ENCODE measurements around the gene ZNRF3.

Gene ZNRF3

DNA sequence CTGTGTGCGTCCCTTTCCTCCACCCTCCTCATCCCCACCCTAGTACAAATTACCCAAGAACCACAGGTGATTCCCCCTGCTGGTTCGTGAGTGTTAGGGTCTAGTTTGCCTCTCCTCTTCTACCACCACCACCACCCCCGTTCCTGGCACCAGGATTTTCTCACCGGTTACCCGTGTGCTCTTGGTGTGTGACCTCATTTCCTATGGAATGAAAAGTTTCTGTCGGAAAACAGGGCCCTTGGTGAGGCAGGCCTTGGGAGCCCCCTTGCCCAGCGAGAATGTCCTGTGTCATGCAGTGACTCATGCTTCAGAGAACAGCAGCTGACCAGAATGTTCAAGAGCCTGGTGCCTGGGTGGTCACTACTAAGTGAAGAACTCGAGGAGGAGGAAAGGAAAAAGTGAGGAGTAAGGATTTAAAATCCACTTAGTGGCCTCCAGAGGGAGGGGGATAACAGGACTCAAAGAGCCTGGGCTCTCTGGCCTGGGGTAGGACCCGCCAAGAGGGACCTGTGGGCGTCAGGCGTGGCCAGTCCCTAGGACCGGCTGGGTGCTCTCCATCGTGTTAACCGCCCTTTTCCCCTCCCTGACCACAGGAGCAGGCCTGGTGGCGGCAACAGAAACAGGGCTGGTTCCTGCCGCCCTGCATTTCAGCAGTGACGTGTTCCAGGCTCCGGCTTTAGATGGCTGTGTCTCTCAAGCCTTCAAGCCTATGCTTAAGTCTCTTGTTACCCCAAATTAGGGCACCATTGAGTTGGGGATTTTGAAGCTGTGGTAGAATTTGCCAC, 148.0 kb downstream of the ZNRF3 start (continued):
- TF ChIP-seq, protein P1, sequence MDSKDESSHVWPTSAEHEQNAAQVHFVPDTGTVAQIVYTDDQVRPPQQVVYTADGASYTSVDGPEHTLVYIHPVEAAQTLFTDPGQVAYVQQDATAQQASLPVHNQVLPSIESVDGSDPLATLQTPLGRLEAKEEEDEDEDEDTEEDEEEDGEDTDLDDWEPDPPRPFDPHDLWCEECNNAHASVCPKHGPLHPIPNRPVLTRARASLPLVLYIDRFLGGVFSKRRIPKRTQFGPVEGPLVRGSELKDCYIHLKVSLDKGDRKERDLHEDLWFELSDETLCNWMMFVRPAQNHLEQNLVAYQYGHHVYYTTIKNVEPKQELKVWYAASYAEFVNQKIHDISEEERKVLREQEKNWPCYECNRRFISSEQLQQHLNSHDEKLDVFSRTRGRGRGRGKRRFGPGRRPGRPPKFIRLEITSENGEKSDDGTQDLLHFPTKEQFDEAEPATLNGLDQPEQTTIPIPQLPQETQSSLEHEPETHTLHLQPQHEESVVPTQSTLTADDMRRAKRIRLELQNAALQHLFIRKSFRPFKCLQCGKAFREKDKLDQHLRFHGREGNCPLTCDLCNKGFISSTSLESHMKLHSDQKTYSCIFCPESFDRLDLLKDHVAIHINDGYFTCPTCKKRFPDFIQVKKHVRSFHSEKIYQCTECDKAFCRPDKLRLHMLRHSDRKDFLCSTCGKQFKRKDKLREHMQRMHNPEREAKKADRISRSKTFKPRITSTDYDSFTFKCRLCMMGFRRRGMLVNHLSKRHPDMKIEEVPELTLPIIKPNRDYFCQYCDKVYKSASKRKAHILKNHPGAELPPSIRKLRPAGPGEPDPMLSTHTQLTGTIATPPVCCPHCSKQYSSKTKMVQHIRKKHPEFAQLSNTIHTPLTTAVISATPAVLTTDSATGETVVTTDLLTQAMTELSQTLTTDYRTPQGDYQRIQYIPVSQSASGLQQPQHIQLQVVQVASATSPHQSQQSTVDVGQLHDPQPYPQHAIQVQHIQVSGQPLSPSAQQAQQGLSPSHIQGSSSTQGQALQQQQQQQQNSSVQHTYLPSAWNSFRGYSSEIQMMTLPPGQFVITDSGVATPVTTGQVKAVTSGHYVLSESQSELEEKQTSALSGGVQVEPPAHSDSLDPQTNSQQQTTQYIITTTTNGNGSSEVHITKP (tag by site-specific recombination; IDR thresholded peaks at IDR 0.05) = peak; percentile 75

DNA sequence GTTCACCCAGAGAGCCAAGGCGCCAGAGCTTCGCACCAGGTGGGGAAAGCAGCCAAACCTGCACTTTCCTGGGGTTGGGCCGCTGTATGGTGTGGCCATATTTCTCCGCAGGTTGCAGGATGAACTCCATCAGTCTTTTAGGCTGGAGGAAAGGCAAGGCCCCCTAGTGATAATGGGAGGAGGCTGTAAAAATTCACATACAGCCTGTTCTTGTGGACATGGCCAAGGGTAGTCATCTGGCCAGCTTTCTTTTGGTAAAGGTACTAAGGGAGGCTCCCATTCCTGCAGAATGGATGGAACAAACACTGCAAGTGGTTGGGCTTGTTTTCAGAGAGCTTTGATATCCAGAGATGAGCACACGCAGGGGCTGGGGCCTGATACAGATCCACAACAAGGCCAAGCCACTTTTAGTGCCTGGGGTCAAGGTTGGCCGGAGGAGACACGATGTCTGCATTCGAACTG, 148.7 kb downstream of the ZNRF3 start:
- Histone ChIP-seq H3K4me1 (ENCODE audit: control insufficient read depth, insufficient read depth, low read length) (peaks cover 23% of the 10 kb centered on the region), H3K27ac (ENCODE audit: extremely low read depth, low read depth, low read length) (peak overlapping the region; percentile 49; the same call in 1 of the 2 replicates), H3K9me3 (ENCODE audit: control insufficient read depth, insufficient read depth, low read depth, low read length) (no peaks in the 10 kb centered on the region), H3K4me3 (ENCODE audit: low read depth, low read length) (no peak overlapping the region), H3K36me3 (ENCODE audit: control insufficient read depth in 2 of 2, insufficient read depth in 1 of 2, low read length in 2 of 2) (no peaks in the 10 kb centered on the region)
- ChIA-PET CTCF (interaction anchor here (0.6 to 7.0 kb wide), 9 partner anchors 8 to 432 kb away, joined by 3 to 53 read pairs (median 4); no protein-coding TSS in a partner anchor), POLR2A (interaction anchor here (1.0 to 2.2 kb wide), 3 partner anchors 18 to 232 kb away, joined by 3 to 22 read pairs (median 4); partner anchors contain the start of genes XBP1 and ZNRF3)
- no peak for TF ChIP-seq ZNF571 (tag by site-specific recombination; IDR thresholded peaks at IDR 0.05)
- TF ChIP-seq IKZF3 (tag by site-specific recombination; IDR thresholded peaks at IDR 0.05) = 0 out of 2 replicates have a peak, but pooled peaks have one; percentile 32
- TF ChIP-seq, protein P2, sequence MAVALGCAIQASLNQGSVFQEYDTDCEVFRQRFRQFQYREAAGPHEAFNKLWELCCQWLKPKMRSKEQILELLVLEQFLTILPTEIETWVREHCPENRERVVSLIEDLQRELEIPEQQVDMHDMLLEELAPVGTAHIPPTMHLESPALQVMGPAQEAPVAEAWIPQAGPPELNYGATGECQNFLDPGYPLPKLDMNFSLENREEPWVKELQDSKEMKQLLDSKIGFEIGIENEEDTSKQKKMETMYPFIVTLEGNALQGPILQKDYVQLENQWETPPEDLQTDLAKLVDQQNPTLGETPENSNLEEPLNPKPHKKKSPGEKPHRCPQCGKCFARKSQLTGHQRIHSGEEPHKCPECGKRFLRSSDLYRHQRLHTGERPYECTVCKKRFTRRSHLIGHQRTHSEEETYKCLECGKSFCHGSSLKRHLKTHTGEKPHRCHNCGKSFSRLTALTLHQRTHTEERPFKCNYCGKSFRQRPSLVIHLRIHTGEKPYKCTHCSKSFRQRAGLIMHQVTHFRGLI (tag by site-specific recombination; IDR thresholded peaks at IDR 0.05) = peak; percentile 100

DNA sequence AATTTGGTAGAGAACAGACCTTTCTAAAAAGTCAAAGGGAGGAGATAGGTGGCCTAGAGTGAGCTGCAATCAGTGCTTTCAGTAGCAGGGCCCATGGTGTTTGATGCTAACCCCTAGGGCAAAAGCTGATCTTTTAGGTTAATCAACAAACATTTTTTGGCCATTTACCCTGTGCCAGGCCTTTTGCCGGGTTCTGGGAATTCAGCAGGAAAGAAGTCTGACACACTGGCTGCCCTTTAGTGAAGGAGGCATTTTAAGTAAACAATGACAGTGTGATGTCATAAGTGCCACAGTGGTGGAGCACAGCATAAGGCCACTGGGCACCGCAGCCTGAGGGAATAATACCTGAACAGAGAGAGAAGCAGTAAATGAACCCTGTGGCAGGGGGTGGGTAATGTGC, 149.2 kb downstream of the ZNRF3 start:
- Histone ChIP-seq H3K27ac (ENCODE audit: extremely low read depth, low read depth, low read length) (peak overlapping the region; percentile 49; the same call in 1 of the 2 replicates), H3K36me3 (ENCODE audit: control insufficient read depth in 2 of 2, insufficient read depth in 1 of 2, low read length in 2 of 2) (no peaks in the 10 kb centered on the region), H3K4me3 (ENCODE audit: low read depth, low read length) (no peak overlapping the region), H3K4me1 (ENCODE audit: control insufficient read depth, insufficient read depth, low read length) (peaks cover 23% of the 10 kb centered on the region), H3K9me3 (ENCODE audit: control insufficient read depth, insufficient read depth, low read depth, low read length) (no peaks in the 10 kb centered on the region)
- TF ChIP-seq ATF2 (tag by site-specific recombination; IDR thresholded peaks at IDR 0.05; ENCODE audit: low read depth) (peak; percentile 41), GLI2 (tag by site-specific recombination; IDR thresholded peaks at IDR 0.05; ENCODE audit: borderline replicate concordance, low read depth) (no peak), ZNF629 (tag by site-specific recombination; IDR thresholded peaks at IDR 0.05) (peak; percentile 65; the same call in 1 of the 2 replicates)
- CTCF ChIA-PET = interaction anchor here (0.6 to 7.0 kb wide), 4 partner anchors 8 to 177 kb away, joined by 3 to 53 read pairs (median 5); no protein-coding TSS in a partner anchor
- POLR2A ChIA-PET = no interaction called here

DNA sequence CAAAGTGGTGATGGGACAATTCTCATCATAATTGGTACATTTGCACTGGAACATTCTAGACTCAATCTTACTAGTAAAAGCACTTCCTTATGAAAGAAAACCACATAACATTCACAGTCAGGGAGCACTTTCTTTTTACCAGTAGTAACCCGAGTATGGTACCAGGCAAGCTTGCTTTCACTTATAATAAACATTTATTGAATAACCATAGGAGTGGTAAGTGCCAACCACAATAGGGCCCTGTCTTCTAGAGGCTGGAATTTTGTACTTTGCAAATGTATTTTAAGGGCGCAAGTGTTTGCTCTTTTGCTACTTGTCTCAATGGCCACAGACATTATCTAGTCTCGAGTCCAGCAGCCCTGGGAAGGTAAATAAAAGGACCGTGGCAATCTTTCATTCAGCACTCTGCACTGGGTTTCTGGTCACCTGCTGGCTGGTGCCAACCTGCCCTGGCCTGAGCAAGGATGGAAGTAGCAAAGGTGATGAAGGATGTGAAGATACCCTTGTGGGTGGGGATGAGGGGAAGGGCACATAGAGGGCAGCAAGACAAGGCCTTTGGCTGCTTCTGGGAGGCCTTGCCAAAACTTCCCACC, 154.1 kb downstream of the ZNRF3 start:
- no peak overlapping the region for H3K4me3 ChIP-seq (ENCODE audit: low read depth, low read length)
- ChIA-PET POLR2A (no interaction called here), CTCF (interaction anchor here (0.7 to 9.7 kb wide), 5 partner anchors 10 to 180 kb away, joined by 3 to 121 read pairs (median 5); no protein-coding TSS in a partner anchor)
- H3K27ac ChIP-seq (ENCODE audit: extremely low read depth, low read depth, low read length) = no peak overlapping the region
- peaks cover 4% of the 10 kb centered on the region; the same call in 1 of the 2 replicates for H3K4me1 ChIP-seq (ENCODE audit: control insufficient read depth, insufficient read depth, low read length)
- no peaks in the 10 kb centered on the region for H3K9me3 ChIP-seq (ENCODE audit: control insufficient read depth, insufficient read depth, low read depth, low read length)
- TF ChIP-seq ZNF311 (tag by site-specific recombination; IDR thresholded peaks at IDR 0.05; ENCODE audit: borderline replicate concordance) = no peak
- 0 out of 2 replicates have a peak, but pooled peaks have one; percentile 15 for TF ChIP-seq KLF1 (tag by site-specific recombination; IDR thresholded peaks at IDR 0.05)
- no peak for TF ChIP-seq ZNF571 (tag by site-specific recombination; IDR thresholded peaks at IDR 0.05)
- TF ChIP-seq ZNF202 (tag by site-specific recombination; IDR thresholded peaks at IDR 0.05; ENCODE audit: borderline replicate concordance) = no peak
- TF ChIP-seq PRDM1 (tag by site-specific recombination; IDR thresholded peaks at IDR 0.05) = 0 out of 2 replicates have a peak, but pooled peaks have one; percentile 24
- no peaks in the 10 kb centered on the region for H3K36me3 ChIP-seq (ENCODE audit: control insufficient read depth in 2 of 2, insufficient read depth in 1 of 2, low read length in 2 of 2)
